B cell (primary cell): Measurements from ENCODE around the gene RPL29. TPM values are rescaled to one million over a fixed set of nuclear protein-coding genes. Genes with fewer than 3 reads are reported as not detected.

ENCODE experiments used
- ATAC-seq: fragments of 200-7000 bp; cut with Tn5 transposase; one replicate; pipeline ENCODE4 v1.10.0; 2021; ENCODE audit warnings: low read depth, mild to moderate bottlenecking, moderate number of reproducible peaks, moderate library complexity
- CTCF ChIA-PET: fragments of 350-600 bp; sonication (Branson Sonifier 250); formaldehyde crosslinking; loops from one replicate; lab custom pipeline; 2021; ENCODE audit warnings: antibody characterized with exemption, inconsistent platforms; lab: Charles Lee
- POLR2A ChIA-PET: fragments of 350-600 bp; sonication (Branson Sonifier 250); formaldehyde crosslinking; loops from one replicate; lab custom pipeline; 2021; ENCODE audit warnings: antibody characterized with exemption; lab: Charles Lee
- DNase-seq: peaks from one replicate; pipeline ENCODE4 v3.0.0; 2013
- H2AFZ ChIP-seq: 2 replicates; pipeline ENCODE4 v1.6.1; 2012; ENCODE audit warnings: mild to moderate bottlenecking, low read depth, low read length; ENCODE audit not compliant: insufficient read depth, poor library complexity, severe bottlenecking
- H3K27ac ChIP-seq, 2 donors: 1 replicate in 1 of 2; 2 replicates in 1 of 2; pipeline ENCODE4 v1.5.1; 2012 to 2013; ENCODE audit warnings: low read length in 2 of 2, mild to moderate bottlenecking in 2 of 2, moderate library complexity in 1 of 2
- H3K27me3 ChIP-seq, 4 experiments: fragments of 200-600 bp in 1 of 4; sonication (generic) in 1 of 4; replicated peaks in 1 of 4; 1 replicate in 2 of 4; 2 replicates in 2 of 4; pipeline versions ENCODE4 v1.6.1 to v1.7.0; 2013 to 2016; ENCODE audit warnings: low read length in 3 of 4, mild to moderate bottlenecking in 2 of 4, mixed read lengths in 1 of 4, moderate library complexity in 1 of 4; ENCODE audit not compliant: insufficient read depth in 4 of 4, control insufficient read depth in 3 of 4; ENCODE audit errors: control extremely low read depth in 1 of 4
- H3K36me3 ChIP-seq, 2 experiments: replicated peaks in 1 of 2; 1 replicate in 1 of 2; 2 replicates in 1 of 2; pipeline versions ENCODE4 v1.6.1 to v1.7.1; 2013; ENCODE audit warnings: low read length in 1 of 2; ENCODE audit not compliant: insufficient read depth in 2 of 2, control insufficient read depth in 1 of 2; ENCODE audit errors: control extremely low read depth in 1 of 2, extremely low read depth in 1 of 2
- H3K4me1 ChIP-seq, 2 donors: fragments of 200-600 bp in 1 of 2; sonication (generic) in 1 of 2; 1 replicate in 1 of 2; 2 replicates in 1 of 2; pipeline versions ENCODE4 v1.5.1 to v1.6.1; 2013 to 2017; ENCODE audit warnings: low read length in 2 of 2; ENCODE audit not compliant: control insufficient read depth in 2 of 2, insufficient read depth in 2 of 2
- H3K4me2 ChIP-seq: replicated peaks from 2 replicates; pipeline ENCODE3; 2012; ENCODE audit warnings: mild to moderate bottlenecking, low read depth, low read length; ENCODE audit not compliant: poor library complexity, severe bottlenecking
- H3K4me3 ChIP-seq, 5 experiments: fragments of 200-600 bp in 1 of 5; sonication (generic) in 1 of 5; 1 replicate in 3 of 5; 2 replicates in 2 of 5; pipeline versions ENCODE4 v1.5.1 to v1.7.0; 2011 to 2016; ENCODE audit warnings: low read length in 4 of 5, mild to moderate bottlenecking in 4 of 5, low read depth in 2 of 5, control low read depth in 1 of 5, moderate library complexity in 1 of 5; ENCODE audit not compliant: insufficient read depth in 1 of 5; ENCODE audit errors: control extremely low read depth in 1 of 5, extremely low read depth in 1 of 5
- H3K79me2 ChIP-seq: fragments of 200-600 bp; sonication (generic); one replicate; pipeline ENCODE4 v1.6.0; 2016; ENCODE audit warnings: low read length; ENCODE audit not compliant: control insufficient read depth, insufficient read depth
- H3K9ac ChIP-seq: fragments of 200-600 bp; sonication (generic); 2 replicates; pipeline ENCODE4 v1.6.1; 2017; ENCODE audit warnings: mild to moderate bottlenecking, low read length, moderate library complexity
- H3K9me3 ChIP-seq, 3 donors: one replicate each; pipeline versions ENCODE4 v1.6.1 to v1.7.1; 2013; ENCODE audit warnings: low read length in 2 of 3; ENCODE audit not compliant: control insufficient read depth in 2 of 3, insufficient read depth in 1 of 3; ENCODE audit errors: control extremely low read depth in 1 of 3
- H4K20me1 ChIP-seq: 2 replicates; pipeline ENCODE4 v1.6.0; 2012; ENCODE audit warnings: mild to moderate bottlenecking, low read length; ENCODE audit not compliant: insufficient read depth, control insufficient read depth, poor library complexity, severe bottlenecking
- H3K27ac Mint-ChIP-seq: one replicate; pipeline ENCODE4 v1.8.0; 2021; ENCODE audit warnings: mixed read lengths
- H3K27me3 Mint-ChIP-seq: one replicate; pipeline ENCODE4 v1.8.0; 2021; ENCODE audit warnings: mixed read lengths
- H3K4me1 Mint-ChIP-seq: one replicate; pipeline ENCODE4 v1.8.0; 2021; ENCODE audit warnings: mixed read lengths
- H3K4me3 Mint-ChIP-seq: one replicate; pipeline ENCODE4 v1.8.0; 2021; ENCODE audit warnings: mixed read lengths
- H3K9me3 Mint-ChIP-seq: one replicate; pipeline ENCODE4 v1.8.0; 2022; ENCODE audit warnings: mixed read lengths; ENCODE audit not compliant: insufficient read depth
- EZH2 ChIP-seq: IDR thresholded peaks from 2 replicates; pipeline ENCODE4 v1.6.1; 2012; ENCODE audit warnings: borderline replicate concordance, low read depth, mild to moderate bottlenecking, moderate library complexity, low read length; ENCODE audit not compliant: insufficient read depth, poor library complexity, severe bottlenecking
- WGBS: methylation state at CpG from one replicate; pipeline ENCODE4 v1.1.5; 2013; ENCODE audit warnings: missing lambda C conversion rate; ENCODE audit not compliant: insufficient coverage; 5-methylcytosine and 5-hydroxymethylcytosine counted together
- intact Hi-C: fragments of 100-400 bp; cut with micrococcal nuclease; formaldehyde crosslinking; loops from one replicate; pipeline ENCODE4 v1.10.0; 2022
- polyA plus RNA-seq: library from polyadenylated mRNA; depleted of rRNA; stranded (reverse); fragments of >200 nt; gene quantifications from 2 replicates; pipeline ENCODE4 v1.2.3, GENCODE V29; 2012
- total RNA-seq, 2 donors: library from RNA; stranded (reverse); fragments of 120-200 nt in 1 of 2; gene quantifications; 1 replicate in 1 of 2; 2 replicates in 1 of 2; pipeline versions ENCODE4 v1.2.3 to v1.2.4, GENCODE V29; 2013 to 2022
- TF ChIP-seq, protein P1 (sequence below): fragments of 200-600 bp; IDR thresholded peaks from one replicate; pipeline ENCODE4 v1.8.0; 2022; ENCODE audit warnings: antibody characterized with exemption, mild to moderate bottlenecking

RPL29 gene
- total and polyA plus RNA-seq, 2 donors (not counting 1 experiment from before 2014, with no cell fraction given): 1,552 to 3,787 TPM

DNA sequence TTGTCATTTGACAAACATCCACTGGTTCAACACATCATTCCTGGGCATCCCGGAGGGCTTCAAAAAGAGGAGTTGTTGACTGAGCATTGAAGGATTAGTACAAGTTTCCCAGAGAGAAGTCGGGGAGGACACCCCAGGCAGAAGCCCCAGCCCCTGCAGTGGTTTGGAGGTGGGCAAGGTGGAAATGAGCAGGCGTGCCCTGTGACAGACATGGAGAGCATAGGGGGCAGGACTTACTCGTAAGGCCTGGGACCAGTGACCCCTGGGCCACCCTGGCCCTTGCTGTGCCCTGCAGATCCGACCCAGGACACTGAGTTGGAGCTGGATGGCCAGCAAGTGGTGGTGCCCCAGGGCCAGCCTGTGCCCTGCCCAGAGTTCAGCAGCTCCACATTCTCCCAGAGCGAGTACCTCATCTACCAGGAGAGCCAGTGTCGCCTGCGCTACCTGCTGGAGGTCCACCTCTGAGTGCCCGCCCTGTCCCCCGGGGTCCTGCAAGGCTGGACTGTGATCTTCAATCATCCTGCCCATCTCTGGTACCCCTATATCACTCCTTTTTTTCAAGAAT lies 47.6 kb downstream of the RPL29 start:
- no peaks in the 10 kb centered on the region for H4K20me1 ChIP-seq
- no peak overlapping the region for H3K27ac Mint-ChIP-seq
- intact Hi-C loops: no loop called here
- ATAC-seq: no peak
- peaks cover under 1% of the 10 kb centered on the region for H3K4me1 Mint-ChIP-seq
- no peaks in the 10 kb centered on the region for H3K9me3 ChIP-seq
- DNase-seq: no peak
- peaks cover 3% of the 10 kb centered on the region in 2 donors for H3K4me1 ChIP-seq
- no peak overlapping the region for H3K4me3 Mint-ChIP-seq
- no peak overlapping the region for H3K4me3 ChIP-seq
- POLR2A ChIA-PET: no interaction called here
- TF ChIP-seq, protein P1, sequence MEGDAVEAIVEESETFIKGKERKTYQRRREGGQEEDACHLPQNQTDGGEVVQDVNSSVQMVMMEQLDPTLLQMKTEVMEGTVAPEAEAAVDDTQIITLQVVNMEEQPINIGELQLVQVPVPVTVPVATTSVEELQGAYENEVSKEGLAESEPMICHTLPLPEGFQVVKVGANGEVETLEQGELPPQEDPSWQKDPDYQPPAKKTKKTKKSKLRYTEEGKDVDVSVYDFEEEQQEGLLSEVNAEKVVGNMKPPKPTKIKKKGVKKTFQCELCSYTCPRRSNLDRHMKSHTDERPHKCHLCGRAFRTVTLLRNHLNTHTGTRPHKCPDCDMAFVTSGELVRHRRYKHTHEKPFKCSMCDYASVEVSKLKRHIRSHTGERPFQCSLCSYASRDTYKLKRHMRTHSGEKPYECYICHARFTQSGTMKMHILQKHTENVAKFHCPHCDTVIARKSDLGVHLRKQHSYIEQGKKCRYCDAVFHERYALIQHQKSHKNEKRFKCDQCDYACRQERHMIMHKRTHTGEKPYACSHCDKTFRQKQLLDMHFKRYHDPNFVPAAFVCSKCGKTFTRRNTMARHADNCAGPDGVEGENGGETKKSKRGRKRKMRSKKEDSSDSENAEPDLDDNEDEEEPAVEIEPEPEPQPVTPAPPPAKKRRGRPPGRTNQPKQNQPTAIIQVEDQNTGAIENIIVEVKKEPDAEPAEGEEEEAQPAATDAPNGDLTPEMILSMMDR: no peak
- no peak for TF ChIP-seq EZH2
- H3K4me2 ChIP-seq: no peak overlapping the region
- H3K36me3 ChIP-seq: no peaks in the 10 kb centered on the region
- no peaks in the 10 kb centered on the region for H3K79me2 ChIP-seq
- CTCF ChIA-PET: no interaction called here
- H3K9me3 Mint-ChIP-seq: no peaks in the 10 kb centered on the region
- H2AFZ ChIP-seq: no peak overlapping the region
- H3K27me3 ChIP-seq: no peaks in the 10 kb centered on the region
- 94% methylated on average over 9 of the region's 10 CpGs for WGBS
- no peak overlapping the region for H3K9ac ChIP-seq
- no peak overlapping the region for H3K27ac ChIP-seq
- H3K27me3 Mint-ChIP-seq: peaks cover 5% of the 10 kb centered on the region

- Histone ChIP-seq H3K9ac (no peak overlapping the region), H3K79me2 (no peaks in the 10 kb centered on the region), H2AFZ (no peak overlapping the region), H3K27me3 (no peaks in the 10 kb centered on the region), H3K9me3 (no peaks in the 10 kb centered on the region), H4K20me1 (no peaks in the 10 kb centered on the region), H3K4me2 (no peak overlapping the region), H3K27ac (no peak overlapping the region), H3K4me3 (no peak overlapping the region), H3K36me3 (no peaks in the 10 kb centered on the region), H3K4me1 (peaks cover 10 to 11% of the 10 kb centered on the region in 2 donors)
- ChIA-PET POLR2A (no interaction called here), CTCF (no interaction called here)
- intact Hi-C loops: no loop called here
- WGBS: 85% methylated on average over 11 of the region's 13 CpGs
- Mint-ChIP-seq H3K27ac (no peak overlapping the region), H3K27me3 (peaks cover 3% of the 10 kb centered on the region), H3K9me3 (no peaks in the 10 kb centered on the region), H3K4me3 (no peak overlapping the region), H3K4me1 (peaks cover 7% of the 10 kb centered on the region)
- TF ChIP-seq EZH2: no peak
- TF ChIP-seq, protein P1: no peak
- DNase-seq (no peak), ATAC-seq (no peak)
Measured at GRCh38 chr3:51947215-51947900, 48.3 kb downstream of the RPL29 start.
